GM19193 (cell line): ENCODE data around the gene FCHSD1.
A peak's percentile ranks its signal among the peaks of the same experiment; 100 is the strongest.

ENCODE experiments used
- POLR2A ChIP-seq: IDR thresholded peaks from 4 replicates; pipeline ENCODE4 v1.6.1; 2011; ENCODE audit not compliant: insufficient read depth, insufficient read length; ENCODE audit errors: extremely low read depth

Gene FCHSD1

GRCh38 chr5:141639357-141640050, 11.7 kb downstream of the FCHSD1 start:
- no peak for TF ChIP-seq POLR2A

GRCh38 chr5:141638771-141639170, 12.4 kb downstream of the FCHSD1 start:
- no peak for TF ChIP-seq POLR2A

- TF ChIP-seq POLR2A, result no peak
These were observed 13.3 kb downstream of the FCHSD1 start for GRCh38 chr5:141637767-141638419.

GRCh38 chr5:141637123-141637766, 14.0 kb downstream of the FCHSD1 start:
- no peak for TF ChIP-seq POLR2A

GRCh38 chr5:141636413-141637122, 14.7 kb downstream of the FCHSD1 start, which contains the start of the genes HDAC3 and RELL2:
Gene HDAC3, minus strand, starts transcription at chr5:141636849. Its CDS starts 59 bp downstream, at chr5:141636790.
Gene RELL2, plus strand, starts transcription at chr5:141636997. Its CDS starts 1,229 bp downstream, at chr5:141638226.
- peak; percentile 83 for TF ChIP-seq POLR2A

- TF ChIP-seq POLR2A, result no peak
These were observed 15.2 kb downstream of the FCHSD1 start for GRCh38 chr5:141636106-141636412.

- no peak for TF ChIP-seq POLR2A
These were observed 15.6 kb downstream of the FCHSD1 start for GRCh38 chr5:141635646-141636045.

GRCh38 chr5:141634720-141635119, 16.5 kb downstream of the FCHSD1 start:
- TF ChIP-seq POLR2A, result no peak

- no peak for TF ChIP-seq POLR2A
These were observed 17.2 kb downstream of the FCHSD1 start for GRCh38 chr5:141633871-141634561.

GRCh38 chr5:141632650-141633049, 18.6 kb downstream of the FCHSD1 start:
- TF ChIP-seq POLR2A, result no peak

GRCh38 chr5:141630570-141631140, 20.6 kb downstream of the FCHSD1 start:
- no peak for TF ChIP-seq POLR2A

- TF ChIP-seq POLR2A, result no peak
These were observed 22.9 kb downstream of the FCHSD1 start for GRCh38 chr5:141628175-141628788.

GRCh38 chr5:141623611-141624010, 27.6 kb downstream of the FCHSD1 start:
- no peak for TF ChIP-seq POLR2A

- TF ChIP-seq POLR2A, result no peak
These were observed 28.0 kb downstream of the FCHSD1 start for GRCh38 chr5:141623186-141623585.
